K562 (cell line): ENCODE data around the gene SDF4. TPM values are rescaled to one million over a fixed set of nuclear protein-coding genes. Genes with fewer than 3 reads are reported as not detected.

Source experiments
- EP400 ChIP-seq: fragments of 450-650 bp; IDR thresholded peaks from 2 replicates; pipeline ENCODE4 v1.6.1; 2017; ENCODE audit warnings: antibody characterized with exemption, mild to moderate bottlenecking, moderate library complexity
- L3MBTL2 ChIP-seq: fragments of 450-650 bp; IDR thresholded peaks from 2 replicates; pipeline ENCODE4 v1.6.1; 2016; ENCODE audit warnings: mild to moderate bottlenecking, moderate library complexity
- POLR2G ChIP-seq: fragments of 200-400 bp; formaldehyde crosslinking; IDR thresholded peaks from 2 replicates; pipeline ENCODE4 v1.6.1; 2017; ENCODE audit warnings: low read depth, mild to moderate bottlenecking, antibody characterized with exemption, low read length, moderate library complexity
- RBM22 ChIP-seq: fragments of 200-400 bp; formaldehyde crosslinking; IDR thresholded peaks from 2 replicates; pipeline ENCODE4 v1.6.1; 2018; ENCODE audit warnings: low read length, low read depth; ENCODE audit not compliant: poor library complexity, severe bottlenecking
- polyA plus RNA-seq, 8 experiments: library from polyadenylated mRNA; depleted of rRNA in 4 of 8; stranded (reverse) in 5 of 8; unstranded in 3 of 8; fragments of >200 nt; fragmentation: Nextera tagmentation in 2 of 8; fragmentation: Illumina TruSeq in 1 of 8; extraction: Ambion mirVana in 2 of 8; extraction: Trizol in 1 of 8; gene quantifications; 2 replicates each; pipeline versions ENCODE4 v1.2.1 to v1.2.3, GENCODE V29; 2011 to 2014; ENCODE audit warnings: inconsistent platforms in 1 of 8, missing spikeins in 1 of 8
- total RNA-seq, 7 experiments: library from RNA; depleted of rRNA in 6 of 7; stranded (reverse); fragments of >200 nt in 6 of 7; fragmentation: Illumina TruSeq in 2 of 7; extraction: Trizol in 2 of 7; gene quantifications; 2 replicates each; pipeline versions ENCODE4 v1.2.1 to v1.2.3, GENCODE V29; 2011 to 2021; ENCODE audit warnings: low replicate concordance in 1 of 7
- TF ChIP-seq, protein P1 (sequence below): fragments of 450-650 bp; IDR thresholded peaks from 2 replicates; pipeline ENCODE4 v1.6.1; 2016; ENCODE audit warnings: mild to moderate bottlenecking, moderate library complexity

Gene SDF4
- total and polyA plus RNA-seq, 9 of the 15 experiments (the other 6 are each of a cell fraction or from before 2014, with no cell fraction given) = 0.35 to 160 (median 65.2) TPM

DNA sequence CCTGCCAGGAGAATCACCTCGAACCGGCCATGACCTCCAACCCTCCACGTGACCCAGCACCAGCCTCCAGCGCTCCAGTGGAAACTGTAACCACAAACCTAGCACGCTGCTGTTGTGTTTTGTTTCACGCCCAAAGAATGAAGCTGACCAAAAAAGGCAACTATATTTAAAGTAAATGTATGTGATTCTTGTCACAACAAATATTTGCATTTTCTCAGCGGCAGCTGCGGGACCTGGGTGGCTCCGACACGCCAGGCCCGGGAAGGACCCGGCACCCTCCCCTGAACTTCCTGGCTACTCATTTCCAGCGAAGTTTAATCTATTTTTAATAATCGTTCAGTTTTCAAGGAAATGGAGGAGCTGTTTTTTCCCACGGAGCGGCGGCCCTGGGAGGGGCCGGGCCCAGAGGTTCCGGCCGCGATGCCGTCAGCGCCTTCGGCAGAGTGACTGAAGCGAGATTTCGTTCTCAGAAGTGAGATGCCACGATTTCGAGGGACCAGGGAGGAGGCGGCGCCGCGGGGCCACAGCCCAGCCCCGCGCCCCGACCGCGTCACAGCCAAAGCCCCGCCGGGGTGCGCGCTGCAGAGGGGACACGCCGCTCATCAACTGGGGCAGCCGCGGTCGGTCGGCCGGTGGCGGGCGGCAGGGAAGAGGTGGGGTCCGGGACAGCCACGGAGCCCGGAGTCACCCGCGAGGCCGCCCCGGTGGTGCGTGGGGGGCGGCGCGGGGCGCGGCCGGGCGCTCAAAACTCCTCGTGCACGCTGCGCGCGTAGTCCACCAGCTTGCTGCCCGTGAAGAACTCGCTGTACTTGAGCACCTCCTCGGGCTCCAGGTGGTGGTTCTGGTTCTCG, 14.8 kb downstream of the SDF4 start (continued):
- TF ChIP-seq, protein P1, sequence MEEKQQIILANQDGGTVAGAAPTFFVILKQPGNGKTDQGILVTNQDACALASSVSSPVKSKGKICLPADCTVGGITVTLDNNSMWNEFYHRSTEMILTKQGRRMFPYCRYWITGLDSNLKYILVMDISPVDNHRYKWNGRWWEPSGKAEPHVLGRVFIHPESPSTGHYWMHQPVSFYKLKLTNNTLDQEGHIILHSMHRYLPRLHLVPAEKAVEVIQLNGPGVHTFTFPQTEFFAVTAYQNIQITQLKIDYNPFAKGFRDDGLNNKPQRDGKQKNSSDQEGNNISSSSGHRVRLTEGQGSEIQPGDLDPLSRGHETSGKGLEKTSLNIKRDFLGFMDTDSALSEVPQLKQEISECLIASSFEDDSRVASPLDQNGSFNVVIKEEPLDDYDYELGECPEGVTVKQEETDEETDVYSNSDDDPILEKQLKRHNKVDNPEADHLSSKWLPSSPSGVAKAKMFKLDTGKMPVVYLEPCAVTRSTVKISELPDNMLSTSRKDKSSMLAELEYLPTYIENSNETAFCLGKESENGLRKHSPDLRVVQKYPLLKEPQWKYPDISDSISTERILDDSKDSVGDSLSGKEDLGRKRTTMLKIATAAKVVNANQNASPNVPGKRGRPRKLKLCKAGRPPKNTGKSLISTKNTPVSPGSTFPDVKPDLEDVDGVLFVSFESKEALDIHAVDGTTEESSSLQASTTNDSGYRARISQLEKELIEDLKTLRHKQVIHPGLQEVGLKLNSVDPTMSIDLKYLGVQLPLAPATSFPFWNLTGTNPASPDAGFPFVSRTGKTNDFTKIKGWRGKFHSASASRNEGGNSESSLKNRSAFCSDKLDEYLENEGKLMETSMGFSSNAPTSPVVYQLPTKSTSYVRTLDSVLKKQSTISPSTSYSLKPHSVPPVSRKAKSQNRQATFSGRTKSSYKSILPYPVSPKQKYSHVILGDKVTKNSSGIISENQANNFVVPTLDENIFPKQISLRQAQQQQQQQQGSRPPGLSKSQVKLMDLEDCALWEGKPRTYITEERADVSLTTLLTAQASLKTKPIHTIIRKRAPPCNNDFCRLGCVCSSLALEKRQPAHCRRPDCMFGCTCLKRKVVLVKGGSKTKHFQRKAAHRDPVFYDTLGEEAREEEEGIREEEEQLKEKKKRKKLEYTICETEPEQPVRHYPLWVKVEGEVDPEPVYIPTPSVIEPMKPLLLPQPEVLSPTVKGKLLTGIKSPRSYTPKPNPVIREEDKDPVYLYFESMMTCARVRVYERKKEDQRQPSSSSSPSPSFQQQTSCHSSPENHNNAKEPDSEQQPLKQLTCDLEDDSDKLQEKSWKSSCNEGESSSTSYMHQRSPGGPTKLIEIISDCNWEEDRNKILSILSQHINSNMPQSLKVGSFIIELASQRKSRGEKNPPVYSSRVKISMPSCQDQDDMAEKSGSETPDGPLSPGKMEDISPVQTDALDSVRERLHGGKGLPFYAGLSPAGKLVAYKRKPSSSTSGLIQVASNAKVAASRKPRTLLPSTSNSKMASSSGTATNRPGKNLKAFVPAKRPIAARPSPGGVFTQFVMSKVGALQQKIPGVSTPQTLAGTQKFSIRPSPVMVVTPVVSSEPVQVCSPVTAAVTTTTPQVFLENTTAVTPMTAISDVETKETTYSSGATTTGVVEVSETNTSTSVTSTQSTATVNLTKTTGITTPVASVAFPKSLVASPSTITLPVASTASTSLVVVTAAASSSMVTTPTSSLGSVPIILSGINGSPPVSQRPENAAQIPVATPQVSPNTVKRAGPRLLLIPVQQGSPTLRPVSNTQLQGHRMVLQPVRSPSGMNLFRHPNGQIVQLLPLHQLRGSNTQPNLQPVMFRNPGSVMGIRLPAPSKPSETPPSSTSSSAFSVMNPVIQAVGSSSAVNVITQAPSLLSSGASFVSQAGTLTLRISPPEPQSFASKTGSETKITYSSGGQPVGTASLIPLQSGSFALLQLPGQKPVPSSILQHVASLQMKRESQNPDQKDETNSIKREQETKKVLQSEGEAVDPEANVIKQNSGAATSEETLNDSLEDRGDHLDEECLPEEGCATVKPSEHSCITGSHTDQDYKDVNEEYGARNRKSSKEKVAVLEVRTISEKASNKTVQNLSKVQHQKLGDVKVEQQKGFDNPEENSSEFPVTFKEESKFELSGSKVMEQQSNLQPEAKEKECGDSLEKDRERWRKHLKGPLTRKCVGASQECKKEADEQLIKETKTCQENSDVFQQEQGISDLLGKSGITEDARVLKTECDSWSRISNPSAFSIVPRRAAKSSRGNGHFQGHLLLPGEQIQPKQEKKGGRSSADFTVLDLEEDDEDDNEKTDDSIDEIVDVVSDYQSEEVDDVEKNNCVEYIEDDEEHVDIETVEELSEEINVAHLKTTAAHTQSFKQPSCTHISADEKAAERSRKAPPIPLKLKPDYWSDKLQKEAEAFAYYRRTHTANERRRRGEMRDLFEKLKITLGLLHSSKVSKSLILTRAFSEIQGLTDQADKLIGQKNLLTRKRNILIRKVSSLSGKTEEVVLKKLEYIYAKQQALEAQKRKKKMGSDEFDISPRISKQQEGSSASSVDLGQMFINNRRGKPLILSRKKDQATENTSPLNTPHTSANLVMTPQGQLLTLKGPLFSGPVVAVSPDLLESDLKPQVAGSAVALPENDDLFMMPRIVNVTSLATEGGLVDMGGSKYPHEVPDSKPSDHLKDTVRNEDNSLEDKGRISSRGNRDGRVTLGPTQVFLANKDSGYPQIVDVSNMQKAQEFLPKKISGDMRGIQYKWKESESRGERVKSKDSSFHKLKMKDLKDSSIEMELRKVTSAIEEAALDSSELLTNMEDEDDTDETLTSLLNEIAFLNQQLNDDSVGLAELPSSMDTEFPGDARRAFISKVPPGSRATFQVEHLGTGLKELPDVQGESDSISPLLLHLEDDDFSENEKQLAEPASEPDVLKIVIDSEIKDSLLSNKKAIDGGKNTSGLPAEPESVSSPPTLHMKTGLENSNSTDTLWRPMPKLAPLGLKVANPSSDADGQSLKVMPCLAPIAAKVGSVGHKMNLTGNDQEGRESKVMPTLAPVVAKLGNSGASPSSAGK = no peak
- TF ChIP-seq RBM22 (peak; percentile 13), L3MBTL2 (no peak), POLR2G (peak; percentile 41; the same call in 1 of the 2 replicates), EP400 (no peak)
